ENCODE measurements around the gene MINPP1. TPM values are rescaled to one million over a fixed set of nuclear protein-coding genes. Genes with fewer than 3 reads are reported as not detected.
A peak's percentile ranks its signal among the peaks of the same experiment; 100 is the strongest.
"Not testable (repeated sequence)": the region's sequence is repeated elsewhere in the genome, so short reads cannot be mapped to it uniquely, and the experiment has no call there.

The MINPP1 gene, protein sequence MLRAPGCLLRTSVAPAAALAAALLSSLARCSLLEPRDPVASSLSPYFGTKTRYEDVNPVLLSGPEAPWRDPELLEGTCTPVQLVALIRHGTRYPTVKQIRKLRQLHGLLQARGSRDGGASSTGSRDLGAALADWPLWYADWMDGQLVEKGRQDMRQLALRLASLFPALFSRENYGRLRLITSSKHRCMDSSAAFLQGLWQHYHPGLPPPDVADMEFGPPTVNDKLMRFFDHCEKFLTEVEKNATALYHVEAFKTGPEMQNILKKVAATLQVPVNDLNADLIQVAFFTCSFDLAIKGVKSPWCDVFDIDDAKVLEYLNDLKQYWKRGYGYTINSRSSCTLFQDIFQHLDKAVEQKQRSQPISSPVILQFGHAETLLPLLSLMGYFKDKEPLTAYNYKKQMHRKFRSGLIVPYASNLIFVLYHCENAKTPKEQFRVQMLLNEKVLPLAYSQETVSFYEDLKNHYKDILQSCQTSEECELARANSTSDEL
- 5.2 TPM for total RNA-seq
- long read RNA-seq, transcript MINPP1-202 (5 exons, 2,415 nt), result major isoform, 10 of 10 reads
- long read RNA-seq, partial matches to known transcripts, result 0 of 10 reads
- long read RNA-seq, other reads (novel, unspliced or antisense), result 0 of 10 reads

GRCh38 chr10:87504640-87505365, at the start of gene MINPP1:
Gene MINPP1 (plus strand): TSS chr10:87504893. CDS start chr10:87504916, 23 bp downstream.
- intact Hi-C loops (cut with DNase I), result no loop called here
- peak; percentile 99 for ATAC-seq

GRCh38 chr10:87456586-87457220, 48.0 kb upstream of the MINPP1 start:
- DNase-seq (ENCODE audit: missing footprints); ATAC-seq; intact Hi-C loops (cut with DNase I): not testable (repeated sequence)

More at GRCh38 chr10:87504640-87505365, at the start of gene MINPP1:
- peak; percentile 90 for DNase-seq (ENCODE audit: missing footprints)

- intact Hi-C loops (cut with DNase I); ATAC-seq; DNase-seq (ENCODE audit: missing footprints): not testable (repeated sequence)
These were observed 42.9 kb upstream of the MINPP1 start for GRCh38 chr10:87461751-87462150.

DNA sequence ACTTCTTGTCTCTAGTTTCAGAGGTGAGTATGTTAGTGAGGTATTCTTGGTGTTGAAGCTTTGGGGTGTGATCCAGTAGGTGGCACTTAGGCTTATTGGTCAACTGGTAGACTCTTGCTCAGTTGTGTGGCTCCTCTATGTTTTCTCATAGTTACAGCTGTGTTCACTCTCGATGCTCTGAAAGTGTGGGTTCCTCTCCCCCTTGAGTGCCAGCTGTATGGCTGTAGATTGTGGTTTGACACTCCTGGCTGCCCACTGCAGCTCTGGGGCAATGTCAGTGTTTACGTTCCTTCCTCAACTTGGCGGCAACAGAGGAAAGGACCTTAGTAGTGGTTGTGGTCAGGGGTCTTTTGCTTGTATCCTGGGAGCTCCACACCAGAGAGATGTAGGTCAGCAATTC, 37.8 kb upstream of the MINPP1 start:
- intact Hi-C loops (cut with DNase I); DNase-seq (ENCODE audit: missing footprints); ATAC-seq: not testable (repeated sequence)

DNA sequence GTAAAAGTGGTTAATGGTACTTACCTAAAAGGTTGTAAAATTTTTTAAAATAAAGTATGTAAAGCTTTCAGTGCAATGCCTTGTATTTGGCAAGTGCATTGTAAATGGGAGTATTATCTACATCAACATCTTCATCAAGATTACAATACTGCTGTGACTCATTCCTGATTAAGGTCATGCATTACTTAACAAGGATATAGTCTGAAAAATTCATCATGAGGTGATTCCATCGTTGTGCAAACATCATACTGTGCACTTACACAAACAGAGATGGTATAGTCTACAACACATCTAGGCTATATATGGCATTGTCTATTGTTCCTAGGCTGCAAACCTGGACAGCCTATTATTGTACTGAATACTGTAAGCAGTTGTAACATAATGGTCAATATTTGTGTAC, 16.0 kb upstream of the MINPP1 start:
- intact Hi-C loops (cut with DNase I); DNase-seq (ENCODE audit: missing footprints); ATAC-seq: not testable (repeated sequence)

GRCh38 chr10:87490285-87490684, 14.4 kb upstream of the MINPP1 start:
- DNase-seq (ENCODE audit: missing footprints); ATAC-seq; intact Hi-C loops (cut with DNase I): not testable (repeated sequence)

DNA sequence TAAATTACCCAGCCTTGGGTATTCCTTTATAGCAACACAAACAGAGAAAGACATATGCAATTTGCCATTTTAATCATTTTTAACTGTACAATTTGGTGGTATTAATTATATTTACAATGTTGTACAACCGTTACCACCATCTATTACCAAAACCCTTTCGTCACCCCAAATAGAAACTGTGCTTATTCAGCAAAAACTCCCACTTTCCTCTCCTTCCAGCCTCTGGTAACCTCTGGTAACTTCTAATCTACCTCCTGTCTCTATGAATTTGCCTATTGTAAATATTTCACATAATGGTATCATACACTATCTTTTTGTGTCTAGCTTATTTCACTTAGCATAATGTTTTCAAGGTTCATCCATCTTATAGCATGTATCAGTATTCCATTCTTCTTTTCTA, 12.2 kb upstream of the MINPP1 start:
- DNase-seq (ENCODE audit: missing footprints); ATAC-seq; intact Hi-C loops (cut with DNase I): not testable (repeated sequence)

DNA sequence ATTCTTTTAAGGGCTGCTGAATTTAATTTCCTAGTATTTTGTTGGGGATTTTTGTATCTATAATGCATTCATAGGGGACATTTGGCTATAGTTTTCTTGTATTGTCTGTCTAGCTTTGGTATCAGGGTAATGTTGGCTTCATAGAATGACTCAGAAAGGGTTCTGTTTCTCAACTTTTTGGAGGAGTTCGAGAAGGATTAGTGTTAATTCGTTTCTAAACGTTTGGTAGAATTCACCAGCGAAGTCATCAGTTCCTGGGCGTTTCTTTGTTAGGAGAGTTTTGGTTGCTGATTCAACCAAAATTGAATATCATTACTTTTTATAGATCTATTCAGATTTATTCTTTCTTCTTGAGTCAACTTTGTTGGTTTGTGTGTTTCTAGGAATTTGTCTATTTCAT, 9.2 kb upstream of the MINPP1 start:
- ATAC-seq; DNase-seq (ENCODE audit: missing footprints); intact Hi-C loops (cut with DNase I): not testable (repeated sequence)

DNA sequence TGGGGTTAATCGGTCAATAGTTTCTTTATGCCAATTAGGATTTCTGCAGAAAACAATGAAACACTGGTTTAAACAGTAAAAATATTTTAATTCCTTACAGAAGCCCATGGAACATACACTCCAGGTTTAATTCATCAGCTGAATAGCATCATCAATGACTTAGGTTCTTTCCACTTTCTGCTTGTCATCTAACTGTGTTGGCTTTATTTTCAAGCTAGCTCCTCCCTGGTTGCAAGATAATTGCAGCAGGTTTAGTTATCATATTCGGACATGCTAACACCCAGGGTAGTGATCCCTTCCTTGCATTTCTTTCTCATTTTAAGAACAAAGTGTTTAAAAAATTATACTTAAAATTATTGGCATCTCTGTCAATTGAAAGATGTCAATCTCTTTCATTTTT, 7.3 kb upstream of the MINPP1 start:
- DNase-seq (ENCODE audit: missing footprints); intact Hi-C loops (cut with DNase I); ATAC-seq: not testable (repeated sequence)

DNA sequence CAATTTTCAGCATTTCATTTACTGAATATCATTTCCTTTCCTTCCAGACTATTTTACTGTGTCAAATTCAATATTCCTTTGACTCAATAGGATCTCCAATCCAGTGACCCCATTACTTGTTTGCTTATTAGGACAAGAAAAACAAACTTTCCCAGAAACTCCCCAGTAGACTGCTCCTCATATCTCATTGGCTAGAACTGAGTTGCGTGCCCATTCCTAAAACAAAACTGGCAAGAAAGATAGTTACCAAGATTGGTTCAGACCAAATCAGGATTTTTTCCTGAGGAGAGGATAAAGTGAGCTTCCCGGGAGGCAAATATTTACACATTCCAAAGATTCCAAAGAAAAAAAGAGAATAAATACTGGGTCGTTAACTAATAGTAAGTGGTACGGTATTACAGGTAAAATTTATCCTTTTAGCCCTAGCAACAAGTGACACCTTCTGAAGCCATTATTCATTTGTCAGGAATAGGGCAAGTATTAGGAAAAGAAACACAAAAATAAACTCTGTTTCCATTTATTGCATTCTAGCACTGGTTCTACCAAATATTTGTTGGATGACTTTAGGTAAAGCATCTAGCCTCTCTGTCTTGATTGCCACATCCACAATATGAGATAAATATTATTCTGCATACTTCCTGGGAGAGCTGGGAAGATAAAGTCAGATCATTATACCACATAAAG, 6.4 kb upstream of the MINPP1 start:
- DNase-seq (ENCODE audit: missing footprints); intact Hi-C loops (cut with DNase I); ATAC-seq: not testable (repeated sequence)

GRCh38 chr10:87500646-87501048, 4.0 kb upstream of the MINPP1 start:
- ATAC-seq, result no peak
- intact Hi-C loops (cut with DNase I), result no loop called here
- no peak for DNase-seq (ENCODE audit: missing footprints)

DNA sequence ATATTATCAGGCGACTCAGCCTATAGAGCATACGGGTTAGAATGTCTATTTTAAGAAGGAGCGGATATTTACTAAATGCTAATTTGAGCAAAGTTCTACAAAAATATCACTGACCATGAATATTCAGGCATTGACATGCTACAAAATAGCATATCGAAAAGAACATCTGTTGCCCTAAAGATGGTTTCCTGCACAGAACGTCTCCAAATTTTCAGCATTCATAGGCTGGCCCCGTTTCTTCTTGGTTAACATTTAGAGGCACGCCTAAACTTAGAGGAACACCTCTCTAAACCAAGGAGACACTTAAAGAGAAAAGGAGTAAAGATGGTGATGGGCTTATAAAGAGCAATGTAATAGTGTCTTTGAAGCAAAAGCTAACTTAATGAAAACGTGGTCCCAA, 1.3 kb upstream of the MINPP1 start:
- DNase-seq (ENCODE audit: missing footprints) (no peak), ATAC-seq (no peak)
- intact Hi-C loops (cut with DNase I), result no loop called here

DNA sequence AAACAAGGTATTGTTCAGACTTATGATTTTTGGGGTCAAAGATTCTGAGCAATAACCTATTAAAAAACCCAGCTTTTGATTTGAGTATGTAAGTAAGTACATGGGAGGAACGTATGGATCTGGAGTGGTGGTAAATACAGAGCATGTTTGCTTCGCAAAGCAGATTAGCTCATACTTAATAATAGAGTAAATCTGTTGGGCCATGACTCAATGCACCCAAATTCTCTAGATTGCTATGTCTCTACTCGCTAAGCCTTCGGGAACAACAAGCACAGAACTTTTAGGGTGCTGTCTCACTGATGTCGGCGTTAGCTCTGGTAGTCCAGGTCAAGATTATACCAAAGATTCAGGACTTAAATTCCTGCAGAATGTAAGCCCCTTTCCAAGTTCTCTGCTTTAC, 807 bp upstream of the MINPP1 start:
- intact Hi-C loops (cut with DNase I), result no loop called here
- ATAC-seq (no peak), DNase-seq (ENCODE audit: missing footprints) (no peak)

DNA sequence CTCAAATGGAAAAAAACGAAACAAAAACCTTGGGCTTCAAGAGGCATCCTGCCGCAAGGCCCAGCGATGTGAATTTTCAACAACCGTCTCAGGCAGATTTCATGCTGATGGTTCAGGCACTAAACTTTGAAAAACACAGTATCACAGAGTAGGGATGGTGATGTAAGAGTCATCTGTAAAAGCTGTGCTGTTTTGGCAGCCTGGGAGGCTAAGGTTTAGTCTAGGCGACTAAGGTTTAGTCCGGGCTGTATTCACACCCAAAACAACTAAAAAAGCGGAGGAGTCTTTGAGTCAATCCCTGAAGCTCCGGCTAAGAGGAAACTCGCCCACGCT, 420 bp upstream of the MINPP1 start:
- intact Hi-C loops (cut with DNase I), result no loop called here
- ATAC-seq (no peak), DNase-seq (ENCODE audit: missing footprints) (no peak)

- DNase-seq (ENCODE audit: missing footprints) (no peak), ATAC-seq (peak; percentile 87)
- intact Hi-C loops (cut with DNase I), result no loop called here
These were observed 846 bp downstream of the MINPP1 start for GRCh38 chr10:87505366-87506111.

DNA sequence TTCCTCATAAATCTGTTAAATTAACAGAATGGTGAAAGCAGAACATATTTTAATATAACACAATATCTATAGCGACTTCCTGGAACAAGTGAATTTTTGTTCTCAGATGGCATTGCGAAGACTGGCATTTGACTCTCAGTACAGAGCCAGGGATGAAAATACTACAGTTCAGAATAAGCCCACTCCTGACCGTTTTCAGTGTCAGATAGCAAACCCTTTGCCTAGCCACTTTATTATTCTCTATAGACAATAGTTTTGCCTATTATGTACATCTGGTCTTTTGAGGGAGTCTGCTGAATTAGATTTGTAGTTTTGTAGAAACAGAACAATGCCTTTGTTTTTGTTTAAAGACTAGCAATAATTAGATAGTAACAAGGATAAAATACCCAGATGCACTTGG, 2.3 kb downstream of the MINPP1 start:
- DNase-seq (ENCODE audit: missing footprints) (no peak), ATAC-seq (no peak)
- intact Hi-C loops (cut with DNase I), result no loop called here

DNA sequence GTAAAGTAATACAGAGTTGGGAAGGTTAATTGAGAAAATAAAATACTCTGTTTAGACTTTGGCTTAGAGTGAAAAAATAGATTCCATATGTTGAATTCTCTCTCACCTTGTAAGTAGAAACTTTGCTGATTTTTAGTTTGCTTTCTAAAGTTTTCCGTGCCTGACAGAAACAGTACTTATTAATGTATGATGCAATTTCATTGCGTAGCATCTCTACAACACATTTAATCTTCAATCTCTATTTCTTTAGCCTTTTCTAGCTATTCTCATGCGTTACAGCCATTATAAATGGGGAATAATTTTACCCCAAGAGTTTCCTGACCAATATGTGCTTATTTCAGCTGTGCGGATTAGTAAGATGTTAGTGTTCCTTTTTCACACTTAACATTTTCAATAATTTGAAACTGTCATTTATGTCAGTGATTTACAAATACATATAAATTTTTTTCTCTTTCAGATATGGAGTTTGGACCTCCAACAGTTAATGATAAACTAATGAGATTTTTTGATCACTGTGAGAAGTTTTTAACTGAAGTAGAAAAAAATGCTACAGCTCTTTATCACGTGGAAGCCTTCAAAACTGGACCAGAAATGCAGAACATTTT, 3.3 kb downstream of the MINPP1 start:
- ATAC-seq (no peak), DNase-seq (ENCODE audit: missing footprints) (no peak)
- intact Hi-C loops (cut with DNase I), result no loop called here

Measured in Right ventricle myocardium inferior (tissue), 1 donor.